Measurements from ENCODE around the gene PSMG4. TPM values are rescaled to one million over a fixed set of nuclear protein-coding genes. Genes with fewer than 3 reads are reported as not detected.

Gene PSMG4
- polyA plus RNA-seq, 4 donors = 15.2 to 18.8 (median 17.1) TPM

Other genes with a start within 250 kb of the PSMG4 start
- 10 to 100 TPM; 23.5 to 28.6 (median 26.9) TPM for gene RIPK1, start 190.5 kb upstream of the PSMG4 start, polyA plus RNA-seq (ENCODE audit: insufficient read length in 4 of 4)
- 10 to 100 TPM; 54.6 to 71.9 (median 67.3) TPM for gene BPHL, start 140.2 kb upstream of the PSMG4 start, polyA plus RNA-seq (ENCODE audit: insufficient read length in 4 of 4)
- 10 to 100 TPM; 45.8 to 78.6 (median 59.0) TPM for gene TUBB2A, start 101.4 kb upstream of the PSMG4 start, polyA plus RNA-seq (ENCODE audit: insufficient read length in 4 of 4)
- 100 to 1,000 TPM; 102 to 141 (median 121) TPM for gene TUBB2B, start 31.3 kb upstream of the PSMG4 start, polyA plus RNA-seq (ENCODE audit: insufficient read length in 4 of 4)
- gene SLC22A23, start 198.1 kb downstream of the PSMG4 start, polyA plus RNA-seq (ENCODE audit: insufficient read length in 4 of 4) = 10 to 100 TPM in 3 of 4 donors, 1 to 10 TPM in 1; 9.8 to 12.4 (median 11.4) TPM